ENCODE results near the gene TBC1D21.

The TBC1D21 gene

GRCh38 chr15:73889053-73889761 is 15.8 kb downstream of the TBC1D21 start:
- H3K9ac ChIP-seq (ENCODE audit: low read length): no peak overlapping the region
- no peaks in the 10 kb centered on the region for H3K4me1 ChIP-seq (ENCODE audit: control insufficient read depth, insufficient read depth, low read length)
- peaks cover 5% of the 10 kb centered on the region for H3K9me3 ChIP-seq (ENCODE audit: control insufficient read depth, insufficient read depth, low read depth, low read length)
- peaks cover 15% of the 10 kb centered on the region; the same call in 1 of the 2 replicates for H3K27me3 ChIP-seq (ENCODE audit: control insufficient read depth, insufficient read depth, low read length)
- H3K27ac ChIP-seq (ENCODE audit: low read depth, low read length): no peak overlapping the region
- H3K4me3 ChIP-seq (ENCODE audit: low read depth, low read length): no peak overlapping the region
- H3K36me3 ChIP-seq (ENCODE audit: control insufficient read depth, insufficient read depth, low read length): no peaks in the 10 kb centered on the region

- no peak overlapping the region for H3K4me3 ChIP-seq (ENCODE audit: low read depth, low read length)
- H3K27ac ChIP-seq (ENCODE audit: low read depth, low read length): no peak overlapping the region
- no peaks in the 10 kb centered on the region for H3K36me3 ChIP-seq (ENCODE audit: control insufficient read depth, insufficient read depth, low read length)
- peaks cover 15% of the 10 kb centered on the region; the same call in 1 of the 2 replicates for H3K27me3 ChIP-seq (ENCODE audit: control insufficient read depth, insufficient read depth, low read length)
- H3K9me3 ChIP-seq (ENCODE audit: control insufficient read depth, insufficient read depth, low read depth, low read length): peaks cover 5% of the 10 kb centered on the region
- no peak overlapping the region for H3K9ac ChIP-seq (ENCODE audit: low read length)
- H3K4me1 ChIP-seq (ENCODE audit: control insufficient read depth, insufficient read depth, low read length): peaks cover 2% of the 10 kb centered on the region; the same call in 1 of the 2 replicates
Observed at GRCh38 chr15:73889762-73890124, 16.4 kb downstream of the TBC1D21 start.

GRCh38 chr15:73891328-73892315 is 18.3 kb downstream of the TBC1D21 start:
- Histone ChIP-seq H3K27ac (ENCODE audit: low read depth, low read length) (no peak overlapping the region), H3K9me3 (ENCODE audit: control insufficient read depth, insufficient read depth, low read depth, low read length) (peaks cover 5% of the 10 kb centered on the region), H3K36me3 (ENCODE audit: control insufficient read depth, insufficient read depth, low read length) (no peaks in the 10 kb centered on the region), H3K9ac (ENCODE audit: low read length) (no peak overlapping the region), H3K4me3 (ENCODE audit: low read depth, low read length) (no peak overlapping the region), H3K27me3 (ENCODE audit: control insufficient read depth, insufficient read depth, low read length) (peaks cover 15% of the 10 kb centered on the region; the same call in 1 of the 2 replicates), H3K4me1 (ENCODE audit: control insufficient read depth, insufficient read depth, low read length) (peaks cover 10% of the 10 kb centered on the region; the same call in 1 of the 2 replicates)

GRCh38 chr15:73892446-73893226 is 19.3 kb downstream of the TBC1D21 start:
- Histone ChIP-seq H3K27me3 (ENCODE audit: control insufficient read depth, insufficient read depth, low read length) (peaks cover 15% of the 10 kb centered on the region; the same call in 1 of the 2 replicates), H3K9me3 (ENCODE audit: control insufficient read depth, insufficient read depth, low read depth, low read length) (peaks cover 5% of the 10 kb centered on the region), H3K4me1 (ENCODE audit: control insufficient read depth, insufficient read depth, low read length) (peaks cover 12% of the 10 kb centered on the region; the same call in 1 of the 2 replicates), H3K27ac (ENCODE audit: low read depth, low read length) (no peak overlapping the region), H3K4me3 (ENCODE audit: low read depth, low read length) (no peak overlapping the region), H3K9ac (ENCODE audit: low read length) (no peak overlapping the region), H3K36me3 (ENCODE audit: control insufficient read depth, insufficient read depth, low read length) (no peaks in the 10 kb centered on the region)

GRCh38 chr15:73894133-73894814 is 20.9 kb downstream of the TBC1D21 start:
- H3K9me3 ChIP-seq (ENCODE audit: control insufficient read depth, insufficient read depth, low read depth, low read length): peaks cover 5% of the 10 kb centered on the region
- no peak overlapping the region for H3K4me3 ChIP-seq (ENCODE audit: low read depth, low read length)
- peaks cover 9% of the 10 kb centered on the region; the same call in 1 of the 2 replicates for H3K27me3 ChIP-seq (ENCODE audit: control insufficient read depth, insufficient read depth, low read length)
- peaks cover 17% of the 10 kb centered on the region; the same call in 1 of the 2 replicates for H3K4me1 ChIP-seq (ENCODE audit: control insufficient read depth, insufficient read depth, low read length)
- no peak overlapping the region for H3K9ac ChIP-seq (ENCODE audit: low read length)
- no peaks in the 10 kb centered on the region for H3K36me3 ChIP-seq (ENCODE audit: control insufficient read depth, insufficient read depth, low read length)
- H3K27ac ChIP-seq (ENCODE audit: low read depth, low read length): no peak overlapping the region

DNA sequence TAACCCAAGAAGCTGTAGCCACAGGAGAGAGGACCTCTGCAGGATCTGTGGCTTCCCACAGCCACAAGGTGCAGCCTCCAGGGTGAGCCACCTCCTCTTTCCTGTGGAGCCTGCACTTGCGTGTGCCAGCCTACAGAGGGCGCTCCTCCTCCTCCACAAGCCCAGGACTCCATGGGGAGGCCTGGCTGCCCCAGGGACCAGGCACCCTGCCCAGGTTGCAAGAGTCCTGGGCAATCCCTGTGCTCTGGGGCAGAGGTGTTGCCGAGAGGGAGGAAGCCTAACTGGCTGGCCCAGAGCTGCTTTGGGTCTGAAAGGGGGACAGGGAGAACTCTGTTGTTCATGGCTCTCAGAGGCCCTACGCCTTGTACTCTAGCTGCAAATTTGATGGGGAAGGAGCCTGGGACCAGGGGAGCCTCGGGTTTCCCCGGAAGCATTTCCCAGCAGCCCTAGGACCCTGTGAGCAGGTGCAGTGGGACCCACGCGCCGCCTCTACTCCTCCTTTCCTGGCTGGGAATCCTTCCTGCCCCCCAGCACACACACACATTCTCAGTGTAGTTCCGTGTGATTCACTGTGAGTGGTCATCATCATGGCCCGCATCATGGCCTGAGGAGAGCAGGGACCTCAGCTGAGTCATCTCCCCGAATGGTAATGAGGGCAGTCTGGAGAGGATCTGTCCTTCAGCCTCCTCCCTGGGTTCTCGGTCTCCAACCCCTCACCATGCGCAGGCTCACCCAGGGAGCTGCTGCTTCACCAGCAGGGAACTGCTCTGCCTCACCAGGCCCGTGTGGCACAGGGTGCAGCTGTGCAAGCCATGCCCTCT is 24.3 kb downstream of the TBC1D21 start:
- no peaks in the 10 kb centered on the region for H3K36me3 ChIP-seq (ENCODE audit: control insufficient read depth, insufficient read depth, low read length)
- H3K4me3 ChIP-seq (ENCODE audit: low read depth, low read length): no peak overlapping the region
- no peaks in the 10 kb centered on the region for H3K9me3 ChIP-seq (ENCODE audit: control insufficient read depth, insufficient read depth, low read depth, low read length)
- H3K9ac ChIP-seq (ENCODE audit: low read length): no peak overlapping the region
- H3K4me1 ChIP-seq (ENCODE audit: control insufficient read depth, insufficient read depth, low read length): peaks cover 20% of the 10 kb centered on the region; the same call in 1 of the 2 replicates
- H3K27ac ChIP-seq (ENCODE audit: low read depth, low read length): no peak overlapping the region
- no peaks in the 10 kb centered on the region for H3K27me3 ChIP-seq (ENCODE audit: control insufficient read depth, insufficient read depth, low read length)

DNA sequence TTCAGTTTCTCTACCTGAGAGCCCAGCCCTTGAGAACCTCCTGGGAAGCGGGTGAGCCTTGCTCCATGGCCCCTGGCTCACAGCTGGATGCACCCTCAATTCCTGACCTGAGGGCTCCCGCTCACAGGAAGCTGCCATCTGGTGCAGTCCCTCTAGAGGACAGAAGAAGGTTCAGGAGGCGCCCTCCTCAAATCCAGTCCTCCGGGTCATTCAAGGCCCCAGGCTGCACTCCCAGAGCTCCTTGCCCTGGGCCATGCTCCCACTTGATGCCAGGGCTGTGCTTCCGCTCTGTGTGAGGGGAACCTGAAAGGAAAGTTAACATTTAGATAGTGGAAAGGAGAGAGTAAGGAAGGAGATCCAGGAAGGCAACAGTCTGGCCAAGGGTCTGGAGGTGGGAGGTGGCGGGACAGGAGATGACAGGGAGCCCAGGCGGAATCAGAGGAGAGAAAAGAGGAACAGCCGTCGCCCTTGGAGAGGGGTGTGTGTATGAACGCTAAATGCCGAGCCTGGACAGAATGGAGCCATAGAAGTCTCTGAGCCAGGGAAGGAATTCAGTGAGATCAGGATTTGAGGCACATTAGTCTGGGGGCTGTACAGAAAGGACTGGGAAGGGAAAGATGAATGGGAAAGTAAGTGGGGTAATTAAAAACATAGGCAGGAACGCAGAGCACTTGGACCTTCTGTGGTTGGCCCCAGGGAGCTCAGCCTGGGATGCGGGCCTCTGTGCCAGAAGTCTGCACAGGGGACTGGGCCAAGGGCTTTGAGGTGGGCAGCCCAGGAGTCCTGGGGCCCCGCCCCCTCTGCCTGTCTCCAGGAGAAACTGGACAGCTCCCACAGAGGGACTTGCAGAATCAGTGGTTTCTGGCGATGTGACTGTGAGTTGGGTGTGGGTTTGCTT is 26.1 kb downstream of the TBC1D21 start:
- no peak overlapping the region for H3K4me3 ChIP-seq (ENCODE audit: low read depth, low read length)
- H3K36me3 ChIP-seq (ENCODE audit: control insufficient read depth, insufficient read depth, low read length): no peaks in the 10 kb centered on the region
- no peak overlapping the region for H3K9ac ChIP-seq (ENCODE audit: low read length)
- peaks cover 25% of the 10 kb centered on the region; the same call in 1 of the 2 replicates for H3K4me1 ChIP-seq (ENCODE audit: control insufficient read depth, insufficient read depth, low read length)
- no peak overlapping the region for H3K27ac ChIP-seq (ENCODE audit: low read depth, low read length)
- H3K27me3 ChIP-seq (ENCODE audit: control insufficient read depth, insufficient read depth, low read length): no peaks in the 10 kb centered on the region
- H3K9me3 ChIP-seq (ENCODE audit: control insufficient read depth, insufficient read depth, low read depth, low read length): no peaks in the 10 kb centered on the region

DNA sequence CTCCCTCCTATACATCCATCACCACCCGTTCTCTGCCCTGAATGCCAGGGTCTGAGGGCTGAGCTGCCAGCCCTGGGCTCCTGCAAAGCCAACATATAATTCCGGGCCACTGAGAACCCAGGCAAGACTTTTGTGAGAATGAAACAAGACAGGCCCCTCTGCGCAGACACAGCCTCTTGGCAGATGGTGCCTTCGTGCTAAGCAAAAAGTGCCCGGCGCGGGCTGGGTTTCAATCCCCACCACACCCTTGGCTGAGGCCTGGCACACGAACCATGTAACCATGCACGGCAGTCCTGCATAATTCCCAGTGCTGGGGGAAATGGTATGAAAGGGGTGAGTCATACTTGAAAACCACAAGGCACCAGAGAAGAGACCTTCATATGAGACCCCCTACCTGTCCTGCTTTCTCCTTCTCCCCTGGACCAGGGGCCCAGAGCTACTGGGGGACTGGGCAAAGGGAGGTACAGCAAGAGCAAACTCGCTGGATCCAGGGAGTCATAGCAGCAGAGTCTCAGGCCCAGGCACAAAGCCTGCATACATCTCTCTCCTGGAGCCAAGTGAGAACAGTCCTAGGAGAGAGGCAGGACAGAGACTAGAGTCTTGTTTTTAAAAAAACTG is 26.8 kb downstream of the TBC1D21 start:
- no peaks in the 10 kb centered on the region for H3K9me3 ChIP-seq (ENCODE audit: control insufficient read depth, insufficient read depth, low read depth, low read length)

More for the DNA sequence above, 26.8 kb downstream of the TBC1D21 start:
- Histone ChIP-seq H3K36me3 (ENCODE audit: control insufficient read depth, insufficient read depth, low read length) (no peaks in the 10 kb centered on the region), H3K27me3 (ENCODE audit: control insufficient read depth, insufficient read depth, low read length) (no peaks in the 10 kb centered on the region), H3K4me3 (ENCODE audit: low read depth, low read length) (no peak overlapping the region), H3K27ac (ENCODE audit: low read depth, low read length) (no peak overlapping the region), H3K9ac (ENCODE audit: low read length) (no peak overlapping the region), H3K4me1 (ENCODE audit: control insufficient read depth, insufficient read depth, low read length) (peaks cover 19% of the 10 kb centered on the region; the same call in 1 of the 2 replicates)

All from HUES6 (cell line).